GM12864 (cell line): ENCODE data around the gene ARHGAP42.

Experiments used
- DNase-seq: peaks from one replicate; pipeline ENCODE4 v3.0.0-alpha.2; 2011; ENCODE audit warnings: low read depth
- H3K4me3 ChIP-seq: 2 replicates; pipeline ENCODE4 v1.5.1; 2011; ENCODE audit warnings: mild to moderate bottlenecking, low read depth, low read length, control low read depth
- CTCF ChIP-seq: IDR thresholded peaks from 2 replicates; pipeline ENCODE4 v1.5.1; 2011; ENCODE audit warnings: low read depth, mild to moderate bottlenecking, moderate library complexity, low read length, control low read depth, inconsistent platforms; ENCODE audit errors: missing control alignments

Gene ARHGAP42

GRCh38 chr11:100734743-100735527, 47.8 kb downstream of the ARHGAP42 start:
- no peak for DNase-seq
- no peak overlapping the region for H3K4me3 ChIP-seq
- TF ChIP-seq CTCF, result no peak

- no peak for TF ChIP-seq CTCF
- no peak overlapping the region for H3K4me3 ChIP-seq
- DNase-seq, result no peak
These were observed 49.0 kb downstream of the ARHGAP42 start for GRCh38 chr11:100735949-100736675.

GRCh38 chr11:100738701-100739270, 51.7 kb downstream of the ARHGAP42 start:
- TF ChIP-seq CTCF, result no peak
- H3K4me3 ChIP-seq, result no peak overlapping the region
- DNase-seq, result no peak

- no peak for DNase-seq
- TF ChIP-seq CTCF, result no peak
- H3K4me3 ChIP-seq, result no peak overlapping the region
These were observed 52.6 kb downstream of the ARHGAP42 start for GRCh38 chr11:100739666-100740065.

- TF ChIP-seq CTCF, result no peak
- no peak for DNase-seq
- H3K4me3 ChIP-seq, result no peak overlapping the region
These were observed 53.4 kb downstream of the ARHGAP42 start for GRCh38 chr11:100740440-100740839.

GRCh38 chr11:100741866-100742625, 55.0 kb downstream of the ARHGAP42 start:
- no peak for DNase-seq
- no peak overlapping the region; the same call in 1 of the 2 replicates for H3K4me3 ChIP-seq
- no peak for TF ChIP-seq CTCF
